PFSK-1 (cell line): ENCODE data around the gene FNDC5.

Experiments
- FOXP2 ChIP-seq: optimal IDR thresholded peaks from 2 replicates; pipeline ENCODE3; 2011; ENCODE audit warnings: borderline replicate concordance, control low read depth, inconsistent platforms; ENCODE audit not compliant: insufficient read depth; ENCODE audit errors: extremely low read length, extremely low read depth
- POLR2AphosphoS5 ChIP-seq: IDR thresholded peaks from 2 replicates; pipeline ENCODE4 v1.6.1; 2012; ENCODE audit warnings: low read depth, mild to moderate bottlenecking, control low read depth, low read length, moderate library complexity
- SIN3A ChIP-seq: IDR thresholded peaks from 2 replicates; pipeline ENCODE4 v1.6.1; 2012; ENCODE audit warnings: mild to moderate bottlenecking, low read length, moderate library complexity, borderline replicate concordance; ENCODE audit not compliant: insufficient read depth
- TAF1 ChIP-seq: IDR thresholded peaks from 2 replicates; pipeline ENCODE4 v1.6.1; 2012; ENCODE audit warnings: low read length, control low read depth, borderline replicate concordance; ENCODE audit not compliant: insufficient read depth
- TF ChIP-seq, protein P1 (sequence below), 2 experiments: IDR thresholded peaks; 2 replicates each; pipeline versions ENCODE4 v1.6.1 to v1.8.0; 2011 to 2012; ENCODE audit warnings: low read depth in 2 of 2, low read length in 2 of 2, control low read depth in 1 of 2, inconsistent platforms in 1 of 2, mild to moderate bottlenecking in 1 of 2, moderate library complexity in 1 of 2; ENCODE audit not compliant: insufficient read depth in 1 of 2

The FNDC5 gene

DNA sequence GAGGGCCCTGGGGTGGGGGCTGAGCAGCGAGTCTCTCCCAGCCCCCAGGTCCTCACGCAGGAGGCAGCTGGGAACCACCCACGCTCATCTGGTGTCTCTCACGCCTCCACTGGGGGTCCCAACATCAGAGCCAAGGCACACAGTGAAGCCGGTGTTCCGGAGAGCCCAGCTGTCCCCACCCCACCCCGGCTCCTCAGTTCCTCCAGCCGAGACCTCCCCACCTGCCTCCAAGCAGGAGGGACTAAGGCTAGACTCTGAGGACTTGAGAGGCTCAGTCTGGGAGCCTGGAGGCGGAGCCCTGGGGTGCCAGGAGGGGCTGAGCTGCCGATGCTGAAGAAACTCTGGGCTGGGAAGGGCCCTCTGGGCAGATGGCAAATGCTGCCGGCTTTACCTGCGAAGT lies 14.0 kb upstream of the FNDC5 start:
- TF ChIP-seq FOXP2 (no peak), POLR2AphosphoS5 (no peak), SIN3A (no peak), TAF1 (no peak)
- TF ChIP-seq, protein P1, sequence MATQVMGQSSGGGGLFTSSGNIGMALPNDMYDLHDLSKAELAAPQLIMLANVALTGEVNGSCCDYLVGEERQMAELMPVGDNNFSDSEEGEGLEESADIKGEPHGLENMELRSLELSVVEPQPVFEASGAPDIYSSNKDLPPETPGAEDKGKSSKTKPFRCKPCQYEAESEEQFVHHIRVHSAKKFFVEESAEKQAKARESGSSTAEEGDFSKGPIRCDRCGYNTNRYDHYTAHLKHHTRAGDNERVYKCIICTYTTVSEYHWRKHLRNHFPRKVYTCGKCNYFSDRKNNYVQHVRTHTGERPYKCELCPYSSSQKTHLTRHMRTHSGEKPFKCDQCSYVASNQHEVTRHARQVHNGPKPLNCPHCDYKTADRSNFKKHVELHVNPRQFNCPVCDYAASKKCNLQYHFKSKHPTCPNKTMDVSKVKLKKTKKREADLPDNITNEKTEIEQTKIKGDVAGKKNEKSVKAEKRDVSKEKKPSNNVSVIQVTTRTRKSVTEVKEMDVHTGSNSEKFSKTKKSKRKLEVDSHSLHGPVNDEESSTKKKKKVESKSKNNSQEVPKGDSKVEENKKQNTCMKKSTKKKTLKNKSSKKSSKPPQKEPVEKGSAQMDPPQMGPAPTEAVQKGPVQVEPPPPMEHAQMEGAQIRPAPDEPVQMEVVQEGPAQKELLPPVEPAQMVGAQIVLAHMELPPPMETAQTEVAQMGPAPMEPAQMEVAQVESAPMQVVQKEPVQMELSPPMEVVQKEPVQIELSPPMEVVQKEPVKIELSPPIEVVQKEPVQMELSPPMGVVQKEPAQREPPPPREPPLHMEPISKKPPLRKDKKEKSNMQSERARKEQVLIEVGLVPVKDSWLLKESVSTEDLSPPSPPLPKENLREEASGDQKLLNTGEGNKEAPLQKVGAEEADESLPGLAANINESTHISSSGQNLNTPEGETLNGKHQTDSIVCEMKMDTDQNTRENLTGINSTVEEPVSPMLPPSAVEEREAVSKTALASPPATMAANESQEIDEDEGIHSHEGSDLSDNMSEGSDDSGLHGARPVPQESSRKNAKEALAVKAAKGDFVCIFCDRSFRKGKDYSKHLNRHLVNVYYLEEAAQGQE (IDR thresholded peaks at IDR 0.05; ENCODE audit: insufficient read depth in 1 of 2, low read depth in 2 of 2, low read length in 2 of 2): no peak

- TF ChIP-seq, protein P1 (IDR thresholded peaks at IDR 0.05; ENCODE audit: insufficient read depth in 1 of 2, low read depth in 2 of 2, low read length in 2 of 2): no peak
- TF ChIP-seq TAF1 (no peak), FOXP2 (no peak), POLR2AphosphoS5 (no peak), SIN3A (no peak)
These were observed 13.3 kb upstream of the FNDC5 start for GRCh38 chr1:32884032-32884372.

DNA sequence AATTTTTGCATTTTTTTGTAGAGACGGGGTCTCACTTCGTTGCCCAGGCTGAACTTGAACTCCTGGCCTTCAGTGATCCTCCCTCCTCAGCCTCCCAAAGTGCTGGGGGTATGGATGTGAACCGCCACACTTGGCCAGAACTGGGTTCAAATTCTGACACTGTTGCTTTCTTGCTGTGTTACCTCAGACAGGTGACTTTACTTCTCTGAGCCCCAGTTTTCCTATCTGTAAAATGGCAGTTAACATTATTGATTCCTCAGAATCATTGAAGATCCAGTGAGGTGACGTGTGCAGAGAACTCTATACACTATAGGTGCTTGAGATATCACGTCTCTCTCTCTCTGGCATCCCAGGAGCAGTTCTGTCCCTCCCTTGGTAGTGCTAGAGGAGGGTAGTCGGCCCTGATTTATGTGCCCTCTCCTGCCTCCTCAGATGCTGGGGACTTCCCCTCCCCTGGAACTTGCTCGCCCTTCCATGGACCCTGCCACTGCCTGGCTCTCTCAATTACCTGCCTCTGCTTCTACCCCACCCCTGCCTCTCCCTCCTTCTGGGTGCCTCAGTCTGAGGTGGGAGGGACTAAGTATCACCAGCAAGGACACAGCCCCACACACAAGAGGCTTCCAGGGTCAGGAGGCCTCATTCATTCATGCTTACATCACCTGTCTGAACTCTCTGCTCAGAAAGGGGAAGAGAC lies 12.8 kb upstream of the FNDC5 start:
- TF ChIP-seq FOXP2 (no peak), POLR2AphosphoS5 (no peak), SIN3A (no peak), TAF1 (no peak)
- TF ChIP-seq, protein P1 (IDR thresholded peaks at IDR 0.05; ENCODE audit: insufficient read depth in 1 of 2, low read depth in 2 of 2, low read length in 2 of 2): no peak

GRCh38 chr1:32881871-32882850 lies 11.4 kb upstream of the FNDC5 start:
- TF ChIP-seq POLR2AphosphoS5 (no peak), SIN3A (no peak), FOXP2 (no peak), TAF1 (no peak)
- TF ChIP-seq, protein P1 (IDR thresholded peaks at IDR 0.05; ENCODE audit: insufficient read depth in 1 of 2, low read depth in 2 of 2, low read length in 2 of 2): no peak
